HEK293 (cell line): ENCODE results near the gene NRIP1.

Experiments
- CTCF ChIA-PET: fragments of 350-600 bp; formaldehyde crosslinking; extraction: SDS; loops from one replicate; lab custom pipeline; 2021; ENCODE audit warnings: antibody characterized with exemption; lab: Yijun Ruan, JAX
- POLR2A ChIA-PET: fragments of 300-600 bp; formaldehyde crosslinking; extraction: SDS; loops from one replicate; lab custom pipeline; 2020; ENCODE audit warnings: antibody characterized with exemption, inconsistent platforms; lab: Yijun Ruan, JAX
- H3K27ac ChIP-seq: fragments of 200-500 bp; sonication (Bioruptor generic); 2 replicates; pipeline ENCODE4 v1.5.1; 2014; ENCODE audit warnings: low read depth, low read length, control low read depth, inconsistent platforms; ENCODE audit errors: extremely low read depth
- H3K36me3 ChIP-seq, 2 experiments: fragments of 200-500 bp in 1 of 2; sonication (Bioruptor generic) in 1 of 2; 1 replicate in 1 of 2; 2 replicates in 1 of 2; pipeline ENCODE4 v1.5.1; 2014 to 2017; ENCODE audit warnings: inconsistent platforms in 2 of 2, low read length in 2 of 2; ENCODE audit not compliant: control insufficient read depth in 2 of 2, insufficient read depth in 1 of 2
- H3K4me1 ChIP-seq: fragments of 200-500 bp; sonication (Bioruptor generic); 2 replicates; pipeline ENCODE4 v1.5.1; 2014; ENCODE audit warnings: mild to moderate bottlenecking, low read length, inconsistent platforms; ENCODE audit not compliant: control insufficient read depth, insufficient read depth
- H3K4me3 ChIP-seq: 2 replicates; pipeline ENCODE4 v1.5.1; 2011; ENCODE audit warnings: low read depth, mild to moderate bottlenecking, control low read depth, low read length, moderate library complexity
- H3K9me3 ChIP-seq: fragments of 200-500 bp; sonication (Bioruptor generic); 2 replicates; pipeline ENCODE4 v1.5.1; 2014; ENCODE audit warnings: low read depth, low read length, inconsistent platforms; ENCODE audit not compliant: control insufficient read depth, insufficient read depth
- HOXD13 ChIP-seq: sonication (generic); formaldehyde crosslinking; IDR thresholded peaks from 2 replicates; pipeline ENCODE4 v1.8.0; 2022; ENCODE audit warnings: missing genetic modification reagents, borderline replicate concordance
- KLF1 ChIP-seq: fragments of 450-650 bp; formaldehyde crosslinking; IDR thresholded peaks from 2 replicates; pipeline ENCODE4 v1.5.1; 2016; ENCODE audit warnings: missing biosample characterization, missing genetic modification characterization
- KLF9 ChIP-seq: fragments of 450-650 bp; formaldehyde crosslinking; IDR thresholded peaks from 2 replicates; pipeline ENCODE4 v1.5.1; 2016; ENCODE audit warnings: missing biosample characterization, missing genetic modification characterization, low read depth
- PRDM10 ChIP-seq: fragments of 450-650 bp; formaldehyde crosslinking; IDR thresholded peaks from 2 replicates; pipeline ENCODE4 v1.5.1; 2016; ENCODE audit warnings: missing biosample characterization, missing genetic modification characterization
- REPIN1 ChIP-seq: fragments of 450-650 bp; formaldehyde crosslinking; IDR thresholded peaks from 2 replicates; pipeline ENCODE4 v1.5.1; 2017; ENCODE audit warnings: missing biosample characterization, missing genetic modification characterization, low read depth
- TRIM28 ChIP-seq: IDR thresholded peaks from 2 replicates; pipeline ENCODE4 v1.6.1; 2011; ENCODE audit warnings: low read length, control low read depth, borderline replicate concordance
- ZBTB17 ChIP-seq: fragments of 450-650 bp; formaldehyde crosslinking; IDR thresholded peaks from 2 replicates; pipeline ENCODE4 v1.5.1; 2016; ENCODE audit warnings: missing biosample characterization, missing genetic modification characterization
- ZFP41 ChIP-seq: fragments of 450-650 bp; formaldehyde crosslinking; IDR thresholded peaks from 2 replicates; pipeline ENCODE4 v1.5.1; 2016; ENCODE audit warnings: missing biosample characterization, missing genetic modification characterization, borderline replicate concordance
- ZNF112 ChIP-seq: fragments of 450-650 bp; formaldehyde crosslinking; IDR thresholded peaks from 2 replicates; pipeline ENCODE4 v1.5.0; 2017; ENCODE audit warnings: missing biosample characterization, missing genetic modification characterization
- ZNF174 ChIP-seq: fragments of 450-650 bp; formaldehyde crosslinking; IDR thresholded peaks from 2 replicates; pipeline ENCODE4 v1.5.0; 2017; ENCODE audit warnings: missing biosample characterization, mild to moderate bottlenecking, missing genetic modification characterization
- ZNF341 ChIP-seq: fragments of 450-650 bp; formaldehyde crosslinking; IDR thresholded peaks from 2 replicates; pipeline ENCODE4; 2016; ENCODE audit warnings: low read depth, missing biosample characterization, missing genetic modification characterization
- ZNF426 ChIP-seq: fragments of 450-650 bp; formaldehyde crosslinking; IDR thresholded peaks from 2 replicates; pipeline ENCODE4 v1.5.1; 2017; ENCODE audit warnings: missing biosample characterization, missing genetic modification characterization, mild to moderate bottlenecking, inconsistent platforms, moderate library complexity
- ZNF530 ChIP-seq: fragments of 450-650 bp; formaldehyde crosslinking; IDR thresholded peaks from 2 replicates; pipeline ENCODE4 v1.5.1; 2016; ENCODE audit warnings: low read depth, missing biosample characterization, missing genetic modification characterization
- ZNF585B ChIP-seq: fragments of 450-650 bp; formaldehyde crosslinking; IDR thresholded peaks from 2 replicates; pipeline ENCODE4 v1.5.1; 2016; ENCODE audit warnings: missing biosample characterization, missing genetic modification characterization
- ZNF626 ChIP-seq: fragments of 450-650 bp; sonication (Bioruptor Pico); formaldehyde crosslinking; IDR thresholded peaks from 2 replicates; pipeline ENCODE4 v1.5.1; 2018; ENCODE audit warnings: missing biosample characterization, missing genetic modification characterization, inconsistent platforms
- ZNF670 ChIP-seq: fragments of 450-650 bp; formaldehyde crosslinking; IDR thresholded peaks from 2 replicates; pipeline ENCODE4 v1.5.1; 2016; ENCODE audit warnings: missing biosample characterization, missing genetic modification characterization, low read depth
- ZNF785 ChIP-seq: fragments of 450-650 bp; formaldehyde crosslinking; IDR thresholded peaks from 2 replicates; pipeline ENCODE4 v1.5.1; 2016; ENCODE audit warnings: missing biosample characterization, missing genetic modification characterization
- ZSCAN23 ChIP-seq: fragments of 450-650 bp; formaldehyde crosslinking; IDR thresholded peaks from 2 replicates; pipeline ENCODE4 v1.5.1; 2016; ENCODE audit warnings: missing biosample characterization, missing genetic modification characterization
- TF ChIP-seq, protein P1 (sequence below): fragments of 450-650 bp; formaldehyde crosslinking; IDR thresholded peaks from 2 replicates; pipeline ENCODE4 v1.5.1; 2016; ENCODE audit warnings: missing biosample characterization, missing genetic modification characterization

NRIP1 gene

GRCh38 chr21:14945176-14945575, 119.6 kb downstream of the NRIP1 start (continued):
- TF ChIP-seq, protein P1, sequence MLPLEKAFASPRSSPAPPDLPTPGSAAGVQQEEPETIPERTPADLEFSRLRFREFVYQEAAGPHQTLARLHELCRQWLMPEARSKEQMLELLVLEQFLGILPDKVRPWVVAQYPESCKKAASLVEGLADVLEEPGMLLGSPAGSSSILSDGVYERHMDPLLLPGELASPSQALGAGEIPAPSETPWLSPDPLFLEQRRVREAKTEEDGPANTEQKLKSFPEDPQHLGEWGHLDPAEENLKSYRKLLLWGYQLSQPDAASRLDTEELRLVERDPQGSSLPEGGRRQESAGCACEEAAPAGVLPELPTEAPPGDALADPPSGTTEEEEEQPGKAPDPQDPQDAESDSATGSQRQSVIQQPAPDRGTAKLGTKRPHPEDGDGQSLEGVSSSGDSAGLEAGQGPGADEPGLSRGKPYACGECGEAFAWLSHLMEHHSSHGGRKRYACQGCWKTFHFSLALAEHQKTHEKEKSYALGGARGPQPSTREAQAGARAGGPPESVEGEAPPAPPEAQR (tag by site-specific recombination), result no peak
- no peak for TF ChIP-seq ZNF426 (tag by site-specific recombination)

GRCh38 chr21:14943616-14944015, 121.2 kb downstream of the NRIP1 start:
- no peaks in the 10 kb centered on the region for H3K36me3 ChIP-seq
- H3K9me3 ChIP-seq, result no peaks in the 10 kb centered on the region
- POLR2A ChIA-PET, result no interaction called here
- TF ChIP-seq TRIM28 (no peak), ZNF530 (tag by site-specific recombination) (no peak), ZNF670 (tag by site-specific recombination) (no peak), ZFP41 (tag by site-specific recombination) (no peak), ZNF341 (tag by site-specific recombination) (no peak), ZSCAN23 (tag by site-specific recombination) (no peak), PRDM10 (tag by site-specific recombination) (no peak), KLF9 (tag by site-specific recombination) (no peak), ZNF785 (tag by site-specific recombination) (no peak), ZNF112 (tag by site-specific recombination) (no peak), ZBTB17 (tag by site-specific recombination) (no peak), REPIN1 (tag by site-specific recombination) (no peak), ZNF585B (no peak), ZNF174 (tag by site-specific recombination) (no peak), KLF1 (tag by site-specific recombination) (no peak), ZNF626 (no peak), HOXD13 (CRISPR knock-in tag) (no peak)
- TF ChIP-seq, protein P1 (tag by site-specific recombination), result no peak
- CTCF ChIA-PET, result no interaction called here
- no peak overlapping the region for H3K4me3 ChIP-seq
- no peaks in the 10 kb centered on the region for H3K4me1 ChIP-seq
- no peak overlapping the region for H3K27ac ChIP-seq
